K562 (cell line): ENCODE results near the gene CD72. TPM values are rescaled to one million over a fixed set of nuclear protein-coding genes. Genes with fewer than 3 reads are reported as not detected.

Experiments
- ATAC-seq: fragments of 200-7000 bp; cut with Tn5 transposase; 3 replicates; pipeline ENCODE4 v1.9.1; 2020; ENCODE audit warnings: moderate library complexity
- BruUV-seq: library from RNA; stranded (reverse); fragments of 400-500 nt; replicated peaks from 2 replicates; lab custom pipeline; 2021; lab: Mats Ljungman, UMichigan
- CTCF ChIA-PET: fragments of 300-600 bp; formaldehyde crosslinking; extraction: SDS; loops from one replicate; lab custom pipeline; 2021; ENCODE audit warnings: low intra/inter-chr PET ratio; lab: Yijun Ruan, JAX
- POLR2A ChIA-PET: fragments of 300-600, 350-650 bp; sonication (Branson Sonifier 250); formaldehyde crosslinking; extraction: SDS; loops from one replicate; lab custom pipeline; 2021; ENCODE audit warnings: antibody characterized with exemption, inconsistent platforms; lab: Yijun Ruan, JAX
- DNase-seq, 4 experiments: peaks; one replicate each; pipeline versions ENCODE4 v3.0.0 to v3.0.0-alpha.2; 2011 to 2018; ENCODE audit warnings: low spot score in 3 of 4, mixed read lengths in 3 of 4; ENCODE audit errors: extremely low read depth in 1 of 4
- FAIRE-seq: peaks from 2 replicates; lab custom pipeline; 2011; peaks lifted over from hg19 to GRCh38; lab: Jason Lieb, UNC
- H2AFZ ChIP-seq: 2 replicates; pipeline ENCODE4 v1.6.0; 2011; ENCODE audit warnings: low read depth, low read length, control low read depth, inconsistent platforms
- H3K27ac ChIP-seq: fragments of 200-600 bp; 3 replicates; pipeline ENCODE4 v1.8.0; 2011; ENCODE audit warnings: low read depth, mild to moderate bottlenecking, control low read depth, inconsistent platforms, low read length, moderate library complexity, mixed read lengths; ENCODE audit errors: extremely low read depth
- H3K27me3 ChIP-seq, 2 experiments: fragments of 300-600 bp in 1 of 2; 2 replicates in 1 of 2; 3 replicates in 1 of 2; pipeline versions ENCODE4 v1.6.0 to v1.8.0; 2011; ENCODE audit warnings: inconsistent platforms in 2 of 2, low read length in 2 of 2, mild to moderate bottlenecking in 1 of 2, mixed read lengths in 1 of 2, moderate library complexity in 1 of 2; ENCODE audit not compliant: control insufficient read depth in 2 of 2, insufficient read depth in 2 of 2
- H3K36me3 ChIP-seq: fragments of 300-600 bp; 3 replicates; pipeline ENCODE4 v1.8.0; 2011; ENCODE audit warnings: mild to moderate bottlenecking, low read length, inconsistent platforms; ENCODE audit not compliant: control insufficient read depth, insufficient read depth
- H3K4me1 ChIP-seq, 2 experiments: fragments of 200-600 bp in 1 of 2; replicated peaks in 1 of 2; 2 replicates in 1 of 2; 3 replicates in 1 of 2; pipeline versions ENCODE4 v1.5.1 to v1.8.0; 2011; ENCODE audit warnings: inconsistent platforms in 2 of 2, low read length in 2 of 2, mild to moderate bottlenecking in 1 of 2, mixed read lengths in 1 of 2, moderate library complexity in 1 of 2; ENCODE audit not compliant: control insufficient read depth in 2 of 2, insufficient read depth in 2 of 2
- H3K4me2 ChIP-seq: 2 replicates; pipeline ENCODE4 v1.6.1; 2011; ENCODE audit warnings: low read length, control low read depth, inconsistent platforms, mixed read lengths; ENCODE audit not compliant: insufficient read depth
- H3K4me3 ChIP-seq: fragments of 200-600 bp; sonication (generic), shearing (Covaris generic); 2 replicates; pipeline ENCODE4 v1.5.1; 2016; ENCODE audit warnings: control low read depth, inconsistent platforms
- H3K79me2 ChIP-seq: fragments of 200-600 bp; 3 replicates; pipeline ENCODE4 v1.8.0; 2011; ENCODE audit warnings: low read length, inconsistent platforms; ENCODE audit not compliant: control insufficient read depth, insufficient read depth
- H3K9ac ChIP-seq, 2 experiments: 2 replicates each; pipeline versions ENCODE4 v1.6.0 to v1.6.1; 2011; ENCODE audit warnings: low read depth in 2 of 2, low read length in 2 of 2, control low read depth in 1 of 2, inconsistent platforms in 1 of 2, mild to moderate bottlenecking in 1 of 2, mixed read lengths in 1 of 2; ENCODE audit not compliant: insufficient read depth in 1 of 2
- H3K9me1 ChIP-seq: one replicate; pipeline ENCODE4 v1.6.0; 2011; ENCODE audit warnings: inconsistent platforms, mild to moderate bottlenecking, low read length, moderate library complexity; ENCODE audit not compliant: control insufficient read depth, insufficient read depth
- H3K9me3 ChIP-seq: replicated peaks from 2 replicates; pipeline ENCODE4 v1.5.1; 2011; ENCODE audit warnings: low read depth, low read length, inconsistent platforms; ENCODE audit not compliant: control insufficient read depth, insufficient read depth
- H4K20me1 ChIP-seq: replicated peaks from 2 replicates; pipeline ENCODE4 v1.6.1; 2011; ENCODE audit warnings: low read length, inconsistent platforms, mixed read lengths; ENCODE audit not compliant: control insufficient read depth, insufficient read depth
- ARHGAP35 ChIP-seq: fragments of 450-650 bp; IDR thresholded peaks from 2 replicates; pipeline ENCODE4 v1.6.1; 2018; ENCODE audit not compliant: partially characterized antibody
- BRD9 ChIP-seq: fragments of 450-650 bp; IDR thresholded peaks from 2 replicates; pipeline ENCODE4 v1.6.1; 2018; ENCODE audit warnings: low read depth; ENCODE audit not compliant: partially characterized antibody
- BRF2 ChIP-seq: IDR thresholded peaks from 3 replicates; pipeline ENCODE4 v1.6.1; 2011; ENCODE audit warnings: borderline replicate concordance, mild to moderate bottlenecking; ENCODE audit not compliant: insufficient read length, insufficient read depth
- CREB3L1 ChIP-seq: fragments of 450-650 bp; IDR thresholded peaks from 2 replicates; pipeline ENCODE4 v1.6.1; 2014; ENCODE audit warnings: low read depth, mild to moderate bottlenecking, moderate library complexity, borderline replicate concordance
- FOXK2 ChIP-seq, 2 experiments: fragments of 450-650 bp; IDR thresholded peaks in 1 of 2; conservative IDR thresholded peaks in 1 of 2; 2 replicates each; pipeline ENCODE4 v1.6.1; 2016; ENCODE audit warnings: low read depth in 2 of 2, mild to moderate bottlenecking in 1 of 2
- HNRNPUL1 ChIP-seq: fragments of 200-400 bp; formaldehyde crosslinking; IDR thresholded peaks from 2 replicates; pipeline ENCODE4 v1.6.1; 2017; ENCODE audit warnings: low read length
- KAT8 ChIP-seq: fragments of 450-650 bp; IDR thresholded peaks from 2 replicates; pipeline ENCODE4 v1.6.1; 2016; ENCODE audit warnings: low read depth, mild to moderate bottlenecking
- NR4A1 ChIP-seq, 2 experiments: fragments of 250-450 bp in 1 of 2; fragments of 450-650 bp in 1 of 2; sonication (Bioruptor Pico) in 1 of 2; IDR thresholded peaks; 2 replicates each; pipeline versions ENCODE4 v1.4.0 to v1.6.1; 2016 to 2020; ENCODE audit warnings: mild to moderate bottlenecking in 2 of 2, missing compliant biosample characterization in 1 of 2, missing genetic modification characterization in 1 of 2, moderate library complexity in 1 of 2
- SAP30 ChIP-seq: fragments of 200-600 bp; sonication (generic); IDR thresholded peaks from 2 replicates; pipeline ENCODE4 v1.6.1; 2012; ENCODE audit warnings: borderline replicate concordance, low read depth, mild to moderate bottlenecking, moderate library complexity, low read length, control low read depth, inconsistent platforms; ENCODE audit not compliant: insufficient read depth, poor library complexity, severe bottlenecking
- SOX6 ChIP-seq: fragments of 450-650 bp; IDR thresholded peaks from 2 replicates; pipeline ENCODE4 v1.6.1; 2014; ENCODE audit warnings: mild to moderate bottlenecking
- TCF3 ChIP-seq: sonication (generic); formaldehyde crosslinking; IDR thresholded peaks from 2 replicates; pipeline ENCODE4 v1.4.0; 2020; ENCODE audit warnings: mild to moderate bottlenecking, missing genetic modification reagents
- THAP12 ChIP-seq: fragments of 250-450 bp; sonication (Bioruptor Pico); IDR thresholded peaks from 2 replicates; pipeline ENCODE4 v1.9.0; 2021; ENCODE audit warnings: mild to moderate bottlenecking, inconsistent platforms
- ZNF212 ChIP-seq: fragments of 450-650 bp; formaldehyde crosslinking; IDR thresholded peaks from 2 replicates; pipeline ENCODE4 v1.4.0; 2020; ENCODE audit warnings: mild to moderate bottlenecking
- WGBS: fragments of 100-300 bp; shearing (Covaris generic); methylation state at CpG from one replicate; pipeline ENCODE4 v1.1.6; 2016; ENCODE audit warnings: low coverage, mixed read lengths; ENCODE audit not compliant: insufficient coverage; ENCODE audit errors: missing lambda C conversion rate; 5-methylcytosine and 5-hydroxymethylcytosine counted together
- in situ Hi-C: fragments of 300-500 bp; cut with MboI; formaldehyde crosslinking; loops from 4 replicates; pipeline ENCODE4 v1.15.0; 2018; ENCODE audit warnings: inconsistent platforms, mixed read lengths
- intact Hi-C: fragments of 100-400 bp; cut with micrococcal nuclease; formaldehyde crosslinking; loops from 2 replicates; pipeline ENCODE4 v1.14.2; 2022
- polyA plus RNA-seq, 8 experiments: library from polyadenylated mRNA; depleted of rRNA in 4 of 8; stranded (reverse) in 5 of 8; unstranded in 3 of 8; fragments of >200 nt; fragmentation: Nextera tagmentation in 2 of 8; fragmentation: Illumina TruSeq in 1 of 8; extraction: Ambion mirVana in 2 of 8; extraction: Trizol in 1 of 8; gene quantifications; 2 replicates each; pipeline versions ENCODE4 v1.2.1 to v1.2.3, GENCODE V29; 2011 to 2014; ENCODE audit warnings: inconsistent platforms in 1 of 8, missing spikeins in 1 of 8
- total RNA-seq, 7 experiments: library from RNA; depleted of rRNA in 6 of 7; stranded (reverse); fragments of >200 nt in 6 of 7; fragmentation: Illumina TruSeq in 2 of 7; extraction: Trizol in 2 of 7; gene quantifications; 2 replicates each; pipeline versions ENCODE4 v1.2.1 to v1.2.3, GENCODE V29; 2011 to 2021; ENCODE audit warnings: low replicate concordance in 1 of 7

Gene CD72
- total and polyA plus RNA-seq, 9 of the 15 experiments (the other 6 are each of a cell fraction or from before 2014, with no cell fraction given), result 0.11 to 0.78 (median 0.27) TPM; not detected in 1

GRCh38 chr9:35656831-35657545, 38.8 kb upstream of the CD72 start:
- no peaks in the 10 kb centered on the region for H3K9me1 ChIP-seq
- ChIA-PET CTCF (no interaction called here), POLR2A (interaction anchor here (0.7 to 2.6 kb wide), 14 partner anchors 8 to 169 kb away, joined by 3 to 14 read pairs (median 3); partner anchors contain the start of genes CREB3 and TLN1)
- no peak for FAIRE-seq
- H3K4me1 ChIP-seq, result peaks cover 11 to 23% of the 10 kb centered on the region in 2 experiments; a peak in 4 of 5 replicates
- peak overlapping the region; percentile 99 for H2AFZ ChIP-seq
- no peaks in the 10 kb centered on the region for H3K9me3 ChIP-seq
- ATAC-seq, result peak; percentile 29
- BruUV-seq, result no TSS peak
- H3K9ac ChIP-seq, result peak overlapping the region; percentile 86 to 90
- H3K27ac ChIP-seq, result peak overlapping the region; percentile 98
- no peaks in the 10 kb centered on the region for H3K27me3 ChIP-seq
- peak in 2 of 4 experiments; percentile 14 to 22 for DNase-seq
- peak overlapping the region; percentile 35 for H3K4me3 ChIP-seq
- peaks cover 20% of the 10 kb centered on the region; the same call in 2 of the 3 replicates for H3K36me3 ChIP-seq
- in situ Hi-C loops, result no loop called here
- intact Hi-C loops, result loop anchor here (2.0 to 5.0 kb wide), 3 partner anchors 40 to 76 kb away; partner anchors contain the start of genes CREB3, TESK1 and TLN1
- no peaks in the 10 kb centered on the region for H4K20me1 ChIP-seq
- 24% methylated on average over 18 of the region's 25 CpGs for WGBS
- peaks cover 8% of the 10 kb centered on the region; the same call in 2 of the 3 replicates for H3K79me2 ChIP-seq
- peak overlapping the region; percentile 96 for H3K4me2 ChIP-seq
- TF ChIP-seq FOXK2 (conservative IDR thresholded peaks at IDR 0.05 in 1 of 2, IDR thresholded peaks at IDR 0.05 in 1 of 2; ENCODE audit: low read depth in 2 of 2) (no peak), ARHGAP35 (no peak), SOX6 (no peak), THAP12 (0 out of 2 replicates have a peak, but pooled peaks have one; percentile 15), TCF3 (CRISPR knock-in tag) (no peak), NR4A1 (CRISPR knock-in tag; IDR thresholded peaks at IDR 0.05) (no peak), NR4A1 (tag; IDR thresholded peaks at IDR 0.05) (no peak), HNRNPUL1 (no peak), CREB3L1 (no peak), BRF2 (no peak), KAT8 (no peak), ZNF212 (CRISPR knock-in tag) (no peak), BRD9 (no peak), SAP30 (peak; percentile 16)
